Measurements from ENCODE around the gene GPR152. TPM values are rescaled to one million over a fixed set of nuclear protein-coding genes. Genes with fewer than 3 reads are reported as not detected.

Gene GPR152
- total RNA-seq, 1 experiment from 2014 or later = not detected

GRCh38 chr11:67409261-67409666 lies 43.3 kb downstream of the GPR152 start:
- POLR2A ChIA-PET = no interaction called here
- H3K9me2 ChIP-seq (ENCODE audit: insufficient read depth) = no peaks in the 10 kb centered on the region
- no peak overlapping the region for H3K4me2 ChIP-seq (ENCODE audit: low read length)
- no peak overlapping the region for H3K27ac ChIP-seq (ENCODE audit: low read depth, low read length)
- H2AFZ ChIP-seq (ENCODE audit: low read depth, low read length, poor library complexity, severe bottlenecking) = no peak overlapping the region
- BruUV-seq (replicated peaks) = no TSS peak
- RAD21 ChIA-PET (ENCODE audit: low non-redundant PET in 1 of 2, low total read pairs in 2 of 2, uncharacterized antibody in 2 of 2, unreplicated experiment in 2 of 2) = no interaction called here
- ATAC-seq = no peak
- no peaks in the 10 kb centered on the region for H3K27me3 ChIP-seq (ENCODE audit: insufficient read depth, low read length)
- intact Hi-C loops (cut with micrococcal nuclease) = no loop called here
- H3K36me3 ChIP-seq (ENCODE audit: control insufficient read depth in 1 of 2, insufficient read depth in 2 of 2, low read length in 2 of 2) = no peaks in the 10 kb centered on the region
- H3K9me3 ChIP-seq (ENCODE audit: control insufficient read depth in 1 of 2, insufficient read depth in 1 of 2, low read depth in 1 of 2, low read length in 2 of 2) = no peaks in the 10 kb centered on the region
- H4K20me1 ChIP-seq (ENCODE audit: insufficient read depth) = no peaks in the 10 kb centered on the region
- peaks cover 0 to 6% of the 10 kb centered on the region in 2 experiments; a peak in 2 of 4 replicates for H3K4me1 ChIP-seq (ENCODE audit: control insufficient read depth in 1 of 2, insufficient read depth in 2 of 2, low read length in 2 of 2)
- no peaks in the 10 kb centered on the region for H3K79me2 ChIP-seq (ENCODE audit: insufficient read depth, low read length)
- DNase-seq (ENCODE audit: low read depth, low spot score) = no peak
- no peak for TF ChIP-seq ZBTB33 (IDR thresholded peaks at IDR 0.05; ENCODE audit: extremely low read depth, insufficient replicate concordance, low read length)
- no peak for TF ChIP-seq SRF (IDR thresholded peaks at IDR 0.05; ENCODE audit: low read depth)
- no peak for TF ChIP-seq ZNF274 (IDR thresholded peaks at IDR 0.05; ENCODE audit: low read depth, low read length)
- TF ChIP-seq POLR2A (IDR thresholded peaks at IDR 0.05; ENCODE audit: borderline replicate concordance, extremely low read depth, insufficient read depth, insufficient read length) = no peak
- TF ChIP-seq JUND (IDR thresholded peaks at IDR 0.05) = no peak
- TF ChIP-seq EZH2 (IDR thresholded peaks at IDR 0.05) = no peak
- no peak for TF ChIP-seq EGR1 (IDR thresholded peaks at IDR 0.05; ENCODE audit: low read depth)
- TF ChIP-seq REST (IDR thresholded peaks at IDR 0.05; ENCODE audit: low read depth) = no peak
- TF ChIP-seq ATF3 (IDR thresholded peaks at IDR 0.05) = no peak
- no peak for TF ChIP-seq SP1 (IDR thresholded peaks at IDR 0.05; ENCODE audit: low read depth)
- TF ChIP-seq ZFX (IDR thresholded peaks at IDR 0.05) = no peak
- no peak for TF ChIP-seq SIN3A (IDR thresholded peaks at IDR 0.05; ENCODE audit: low read depth)
- H3K9ac ChIP-seq (ENCODE audit: low read length) = no peak overlapping the region
- CTCF ChIA-PET = no interaction called here
- no peak overlapping the region for H3K4me3 ChIP-seq (replicated peaks in 1 of 2; ENCODE audit: low read depth in 1 of 2, low read length in 2 of 2)

Measured in HCT116 (cell line).